Measurements from ENCODE around the gene RBBP8.
A peak's percentile ranks its signal among the peaks of the same experiment; 100 is the strongest.

The RBBP8 gene

DNA sequence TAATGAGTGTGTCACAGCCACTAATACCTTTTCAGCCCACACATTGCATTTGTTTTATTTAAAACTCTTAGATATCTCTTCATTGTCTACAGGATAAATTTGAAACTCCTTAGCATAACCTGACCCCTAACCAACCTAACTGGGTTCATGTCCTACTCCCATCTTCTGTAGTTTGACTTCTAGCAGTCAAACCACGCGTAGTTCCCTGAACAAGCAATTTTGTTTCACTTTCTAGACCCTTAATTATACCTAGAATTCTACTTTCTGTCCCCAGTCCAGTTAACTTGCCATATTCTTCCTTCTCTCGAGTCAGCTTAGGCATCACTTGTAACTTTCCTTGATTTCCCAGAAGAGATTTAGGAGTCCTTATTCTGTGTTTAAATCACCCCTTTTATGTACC lies 55.1 kb downstream of the RBBP8 start:
- no peak for TF ChIP-seq TCF12 (IDR thresholded peaks at IDR 0.05; ENCODE audit: low read depth)
- no peak for TF ChIP-seq EP300 (IDR thresholded peaks at IDR 0.05; ENCODE audit: borderline replicate concordance)

DNA sequence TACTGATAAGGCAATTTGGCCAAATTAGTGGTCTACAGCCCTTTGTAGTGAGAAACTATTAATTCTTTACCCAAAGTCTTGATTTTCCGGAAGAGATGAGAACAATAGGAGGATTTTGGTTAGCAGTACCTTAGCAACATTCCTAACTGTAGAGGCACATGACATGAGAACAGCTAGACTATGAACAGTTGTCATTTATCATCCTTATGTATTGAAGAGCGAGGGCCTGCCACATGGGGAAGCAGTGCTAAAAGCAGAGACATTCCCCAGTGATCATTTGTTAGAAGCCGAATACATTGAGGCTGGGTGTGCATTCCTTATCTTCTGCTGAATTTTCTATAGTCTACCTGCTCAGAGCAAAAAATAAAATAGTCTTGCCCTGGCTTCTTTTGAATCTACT lies 65.2 kb downstream of the RBBP8 start:
- no peak for TF ChIP-seq EGR1 (IDR thresholded peaks at IDR 0.05)
- TF ChIP-seq TAF1 (IDR thresholded peaks at IDR 0.05; ENCODE audit: low read depth) = no peak
- no peak for TF ChIP-seq FOXM1 (IDR thresholded peaks at IDR 0.05; ENCODE audit: borderline replicate concordance, low read depth)
- TF ChIP-seq REST (IDR thresholded peaks at IDR 0.05; ENCODE audit: low read depth) = no peak

DNA sequence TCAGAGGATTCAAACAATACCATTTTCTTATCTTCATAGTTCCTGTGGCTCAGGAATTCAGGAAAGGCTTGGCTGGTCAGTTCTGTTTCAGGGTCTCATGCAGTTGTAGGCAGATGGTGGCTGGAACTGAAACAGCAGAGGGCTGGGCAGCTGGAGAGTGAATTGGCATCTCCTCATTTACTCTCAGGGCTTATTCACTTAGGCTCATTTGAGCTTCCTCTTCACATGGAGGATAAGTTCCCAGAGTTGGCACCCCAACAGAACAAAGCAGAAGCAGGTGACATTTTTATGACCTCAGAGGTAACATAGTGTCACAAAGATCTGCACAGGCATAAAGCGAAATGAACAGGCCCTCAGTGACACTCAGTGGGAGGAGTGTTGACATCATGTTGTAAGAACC lies 66.1 kb downstream of the RBBP8 start:
- no peak for TF ChIP-seq TAF1 (IDR thresholded peaks at IDR 0.05; ENCODE audit: low read depth)
- TF ChIP-seq TEAD4 (IDR thresholded peaks at IDR 0.05) = no peak
- TF ChIP-seq YY1 (IDR thresholded peaks at IDR 0.05; ENCODE audit: low read depth) = no peak
- no peak for TF ChIP-seq EGR1 (IDR thresholded peaks at IDR 0.05)
- TF ChIP-seq REST (IDR thresholded peaks at IDR 0.05; ENCODE audit: low read depth) = no peak
- TF ChIP-seq MAX (IDR thresholded peaks at IDR 0.05) = no peak
- no peak for TF ChIP-seq FOXM1 (IDR thresholded peaks at IDR 0.05; ENCODE audit: borderline replicate concordance, low read depth)
- TF ChIP-seq EP300 (IDR thresholded peaks at IDR 0.05; ENCODE audit: borderline replicate concordance) = no peak

DNA sequence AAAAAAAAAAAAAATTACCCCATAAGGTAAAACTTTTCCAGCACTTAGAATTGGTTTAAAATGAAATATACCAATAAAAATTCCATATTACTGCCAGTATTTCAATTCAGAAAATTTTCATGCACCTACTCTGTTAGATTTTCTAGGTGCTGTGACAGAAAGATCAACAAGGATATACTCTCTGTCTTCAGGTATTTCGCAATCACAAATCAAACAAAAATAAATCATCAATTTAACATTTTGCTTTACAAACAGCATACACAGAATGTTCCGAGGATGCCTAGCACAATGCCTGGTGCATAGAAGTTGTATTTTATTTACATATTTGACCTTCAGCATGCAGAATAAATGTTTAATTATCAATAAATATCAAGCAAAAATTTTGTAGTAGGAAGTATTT lies 66.5 kb downstream of the RBBP8 start:
- peak; percentile 76 for TF ChIP-seq CEBPB (IDR thresholded peaks at IDR 0.05)
- TF ChIP-seq ZBTB7A (IDR thresholded peaks at IDR 0.05; ENCODE audit: low read depth) = no peak

GRCh38 chr18:23003289-23003688 lies 70.2 kb downstream of the RBBP8 start:
- TF ChIP-seq REST (IDR thresholded peaks at IDR 0.05; ENCODE audit: low read depth) = no peak
- no peak for TF ChIP-seq MAX (IDR thresholded peaks at IDR 0.05)
- TF ChIP-seq CEBPB (IDR thresholded peaks at IDR 0.05) = no peak
- no peak for TF ChIP-seq ZBTB7A (IDR thresholded peaks at IDR 0.05; ENCODE audit: low read depth)
- TF ChIP-seq CREB1 (IDR thresholded peaks at IDR 0.05; ENCODE audit: low read depth) = no peak
- no peak for TF ChIP-seq TEAD4 (IDR thresholded peaks at IDR 0.05)
- no peak for TF ChIP-seq RAD21 (IDR thresholded peaks at IDR 0.05; ENCODE audit: low read depth)
- TF ChIP-seq EGR1 (IDR thresholded peaks at IDR 0.05) = no peak
- no peak for TF ChIP-seq TAF1 (IDR thresholded peaks at IDR 0.05; ENCODE audit: low read depth)
- TF ChIP-seq FOXM1 (IDR thresholded peaks at IDR 0.05; ENCODE audit: borderline replicate concordance, low read depth) = no peak
- no peak for TF ChIP-seq YY1 (IDR thresholded peaks at IDR 0.05; ENCODE audit: low read depth)
- TF ChIP-seq, protein P1, sequence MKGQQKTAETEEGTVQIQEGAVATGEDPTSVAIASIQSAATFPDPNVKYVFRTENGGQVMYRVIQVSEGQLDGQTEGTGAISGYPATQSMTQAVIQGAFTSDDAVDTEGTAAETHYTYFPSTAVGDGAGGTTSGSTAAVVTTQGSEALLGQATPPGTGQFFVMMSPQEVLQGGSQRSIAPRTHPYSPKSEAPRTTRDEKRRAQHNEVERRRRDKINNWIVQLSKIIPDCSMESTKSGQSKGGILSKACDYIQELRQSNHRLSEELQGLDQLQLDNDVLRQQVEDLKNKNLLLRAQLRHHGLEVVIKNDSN (IDR thresholded peaks at IDR 0.05) = no peak
- TF ChIP-seq NFIC (IDR thresholded peaks at IDR 0.05) = no peak
- no peak for TF ChIP-seq TCF12 (IDR thresholded peaks at IDR 0.05; ENCODE audit: low read depth)
- TF ChIP-seq EP300 (IDR thresholded peaks at IDR 0.05; ENCODE audit: borderline replicate concordance) = no peak

- TF ChIP-seq TCF12 (IDR thresholded peaks at IDR 0.05; ENCODE audit: low read depth) (no peak), CREB1 (IDR thresholded peaks at IDR 0.05; ENCODE audit: low read depth) (no peak), NFIC (IDR thresholded peaks at IDR 0.05) (no peak), CEBPB (IDR thresholded peaks at IDR 0.05) (no peak), REST (IDR thresholded peaks at IDR 0.05; ENCODE audit: low read depth) (no peak), MAX (IDR thresholded peaks at IDR 0.05) (no peak), TAF1 (IDR thresholded peaks at IDR 0.05; ENCODE audit: low read depth) (no peak), EP300 (IDR thresholded peaks at IDR 0.05; ENCODE audit: borderline replicate concordance) (no peak), RAD21 (IDR thresholded peaks at IDR 0.05; ENCODE audit: low read depth) (no peak)
Measured at GRCh38 chr18:23012249-23012648, 79.1 kb downstream of the RBBP8 start.
